D721Med (cell line): ENCODE data around the gene ERC2.

ENCODE experiments used
- DNase-seq: peaks from one replicate; pipeline ENCODE4 v3.0.0; 2011; ENCODE audit warnings: low spot score; ENCODE audit not compliant: insufficient read length
- FAIRE-seq: peaks from 2 replicates; lab custom pipeline; 2011; peaks lifted over from hg19 to GRCh38; lab: Jason Lieb, UNC
- TF ChIP-seq, protein P1 (sequence below): IDR thresholded peaks from 2 replicates; pipeline ENCODE4 v1.5.1; 2012; ENCODE audit warnings: mild to moderate bottlenecking, control low read depth; ENCODE audit not compliant: insufficient read depth; ENCODE audit errors: missing control alignments

The ERC2 gene

DNA sequence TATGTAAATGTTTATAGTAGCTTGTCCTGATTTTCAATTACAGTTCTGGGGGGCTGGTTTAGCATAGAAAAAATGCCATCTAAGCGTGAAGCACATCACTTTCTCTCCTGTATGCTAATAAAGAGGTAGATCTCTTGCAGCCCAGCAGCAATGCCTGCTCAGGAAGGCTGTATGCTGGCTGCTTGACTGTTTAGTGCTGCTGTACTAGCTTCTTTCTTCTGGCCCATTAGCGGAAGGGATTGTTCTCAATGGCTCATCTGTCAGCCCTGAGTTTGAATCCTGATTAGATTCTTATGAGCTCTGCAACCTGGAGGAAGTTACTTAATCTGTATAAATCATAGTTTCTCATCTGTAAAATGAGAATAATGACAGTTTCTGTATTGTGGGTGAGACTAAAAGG is 478.9 kb downstream of the ERC2 start:
- DNase-seq (no peak), FAIRE-seq (no peak)
- TF ChIP-seq, protein P1, sequence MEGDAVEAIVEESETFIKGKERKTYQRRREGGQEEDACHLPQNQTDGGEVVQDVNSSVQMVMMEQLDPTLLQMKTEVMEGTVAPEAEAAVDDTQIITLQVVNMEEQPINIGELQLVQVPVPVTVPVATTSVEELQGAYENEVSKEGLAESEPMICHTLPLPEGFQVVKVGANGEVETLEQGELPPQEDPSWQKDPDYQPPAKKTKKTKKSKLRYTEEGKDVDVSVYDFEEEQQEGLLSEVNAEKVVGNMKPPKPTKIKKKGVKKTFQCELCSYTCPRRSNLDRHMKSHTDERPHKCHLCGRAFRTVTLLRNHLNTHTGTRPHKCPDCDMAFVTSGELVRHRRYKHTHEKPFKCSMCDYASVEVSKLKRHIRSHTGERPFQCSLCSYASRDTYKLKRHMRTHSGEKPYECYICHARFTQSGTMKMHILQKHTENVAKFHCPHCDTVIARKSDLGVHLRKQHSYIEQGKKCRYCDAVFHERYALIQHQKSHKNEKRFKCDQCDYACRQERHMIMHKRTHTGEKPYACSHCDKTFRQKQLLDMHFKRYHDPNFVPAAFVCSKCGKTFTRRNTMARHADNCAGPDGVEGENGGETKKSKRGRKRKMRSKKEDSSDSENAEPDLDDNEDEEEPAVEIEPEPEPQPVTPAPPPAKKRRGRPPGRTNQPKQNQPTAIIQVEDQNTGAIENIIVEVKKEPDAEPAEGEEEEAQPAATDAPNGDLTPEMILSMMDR: no peak

DNA sequence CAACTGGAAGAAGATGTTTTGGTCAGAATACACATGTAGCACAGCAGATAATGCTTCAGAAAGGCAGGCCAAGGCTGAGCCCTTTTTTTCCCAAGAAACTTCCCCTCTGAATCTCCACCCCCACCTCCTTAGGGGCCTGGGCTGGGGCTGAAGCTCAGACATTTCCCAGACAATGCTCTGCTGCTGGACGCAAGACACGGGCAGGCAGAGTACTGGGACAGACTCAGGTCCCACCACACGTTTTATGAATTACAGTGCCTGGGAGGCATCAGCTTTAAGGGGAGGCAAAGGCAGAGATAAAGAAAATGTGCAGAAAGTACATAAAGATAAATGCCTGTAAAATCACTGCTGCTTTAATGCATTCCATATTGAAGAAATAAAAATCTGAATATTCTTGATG is 479.4 kb downstream of the ERC2 start:
- FAIRE-seq (no peak), DNase-seq (no peak)
- TF ChIP-seq, protein P1: no peak

DNA sequence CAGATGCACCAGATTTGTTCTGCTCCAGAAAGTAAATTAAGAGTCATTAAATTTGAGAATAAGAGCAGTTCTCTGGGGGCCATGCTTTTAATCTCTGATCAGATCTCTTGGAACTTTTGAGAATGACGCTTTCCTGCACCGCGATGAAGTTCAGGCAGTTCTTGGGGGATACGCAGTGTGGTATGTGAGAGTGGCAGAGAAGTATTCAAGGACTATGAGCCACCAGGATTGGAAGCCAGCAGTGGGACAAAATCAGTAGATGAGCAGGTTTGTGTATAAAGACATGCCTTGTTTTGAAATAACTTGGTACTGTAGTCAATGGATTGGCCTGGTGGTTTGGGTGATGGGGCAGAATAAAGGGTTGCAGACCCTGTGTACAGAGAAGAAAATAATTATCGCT is 483.6 kb downstream of the ERC2 start:
- no peak for FAIRE-seq
- DNase-seq: no peak
- TF ChIP-seq, protein P1: no peak

DNA sequence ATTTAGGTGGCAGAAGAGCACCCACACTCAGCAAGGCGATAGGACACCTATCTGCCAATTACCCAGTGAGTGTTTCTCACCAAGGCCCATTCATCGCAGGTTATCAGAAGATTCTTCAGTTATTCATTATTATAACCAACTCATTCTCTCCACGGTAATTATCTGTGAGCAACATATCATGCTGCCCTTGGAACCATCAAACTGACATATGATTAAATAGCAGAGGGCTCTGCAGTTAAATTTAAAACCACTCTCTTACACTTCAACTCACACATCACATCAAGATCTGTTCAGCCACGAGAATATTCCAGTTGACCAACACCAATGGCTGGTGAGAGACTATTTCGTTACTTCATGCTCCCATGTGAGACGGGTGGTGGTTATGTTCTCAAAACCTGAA is 489.3 kb downstream of the ERC2 start:
- FAIRE-seq (no peak), DNase-seq (no peak)
- TF ChIP-seq, protein P1: no peak

DNA sequence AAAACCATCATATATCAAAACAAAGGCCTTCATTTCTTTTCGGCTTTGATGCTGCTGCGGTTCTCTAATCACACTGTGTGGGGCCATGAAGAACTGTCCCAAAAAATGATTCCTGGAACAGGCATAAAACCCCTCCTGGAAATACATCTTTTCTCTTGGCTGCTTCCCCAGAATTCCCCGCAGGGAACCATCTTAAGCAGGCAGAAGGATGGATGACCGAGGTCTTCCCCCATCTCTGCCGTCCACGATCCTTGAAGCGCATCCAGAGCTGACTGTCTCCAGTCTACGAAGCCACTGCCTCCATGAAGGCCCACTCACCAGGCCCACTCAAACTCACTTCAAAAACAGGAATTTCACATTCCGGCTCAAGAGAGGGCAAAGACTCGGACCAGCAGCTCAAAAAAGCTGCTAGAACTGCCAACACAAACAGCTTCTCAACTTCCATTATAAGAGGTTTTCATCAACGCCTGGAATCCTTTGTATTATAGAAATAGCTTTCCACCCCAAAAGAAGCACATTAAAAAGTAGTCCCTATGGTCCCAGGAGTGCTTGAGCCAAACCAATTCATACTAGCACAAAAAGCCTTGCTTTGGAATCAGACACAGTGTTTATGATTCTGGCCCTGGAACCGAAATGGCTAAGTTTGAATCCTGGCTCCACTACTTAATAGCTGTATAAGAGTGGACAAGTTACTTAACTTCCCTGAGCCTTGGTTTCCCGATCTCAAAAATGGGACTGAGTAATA is 493.7 kb downstream of the ERC2 start:
- DNase-seq: no peak
- TF ChIP-seq, protein P1: no peak
- no peak for FAIRE-seq

DNA sequence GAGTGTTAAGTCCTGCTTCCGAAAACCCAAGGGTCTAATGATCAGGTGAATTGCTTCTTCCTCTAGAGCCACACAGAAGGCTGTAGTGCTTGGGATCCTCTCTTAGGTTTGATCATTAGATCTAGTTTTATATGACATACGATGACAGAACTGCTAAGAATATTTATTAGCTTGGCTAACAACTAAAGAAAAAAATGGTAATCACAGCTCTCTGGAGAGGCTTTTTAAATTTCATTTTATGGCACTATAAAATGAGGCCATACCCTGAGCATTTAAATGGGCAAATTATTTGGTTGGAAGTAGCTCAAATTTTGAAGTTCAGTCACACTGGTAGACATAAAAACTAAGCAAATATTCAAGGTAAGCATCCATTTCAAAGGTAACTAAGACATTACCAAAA is 498.6 kb downstream of the ERC2 start:
- TF ChIP-seq, protein P1: no peak
- FAIRE-seq (no peak), DNase-seq (no peak)

DNA sequence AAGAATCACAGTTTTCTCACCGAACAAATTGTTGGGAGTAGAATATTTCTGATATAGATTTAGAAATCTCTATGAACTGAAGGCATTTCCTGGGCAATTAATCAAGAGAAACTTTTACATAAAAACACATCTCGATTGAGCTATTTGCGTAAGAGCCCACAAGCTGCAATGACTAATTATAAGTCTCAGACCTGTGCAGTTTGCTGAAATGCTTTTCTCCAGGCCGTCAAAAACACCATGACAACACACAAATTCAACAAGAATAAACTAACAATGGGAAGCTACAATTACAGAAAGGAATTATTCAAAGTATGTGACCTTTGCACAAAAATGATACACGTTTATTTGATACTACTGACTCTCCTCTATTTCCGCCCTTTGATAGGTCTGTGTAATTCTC is 499.9 kb downstream of the ERC2 start:
- no peak for FAIRE-seq
- TF ChIP-seq, protein P1: no peak

More for the DNA sequence above, 499.9 kb downstream of the ERC2 start:
- DNase-seq: no peak
